HG03439 (cell line): Measurements from ENCODE around the gene FANCI.

Experiments used
- ATAC-seq: cut with Tn5 transposase; IDR thresholded peaks from one replicate; pipeline ENCODE4 v1.9.1; 2021; ENCODE audit warnings: mild to moderate bottlenecking, moderate library complexity; ENCODE audit not compliant: unreplicated experiment

The FANCI gene

GRCh38 chr15:89359471-89360293 is 115.9 kb downstream of the FANCI start:
- no peak for ATAC-seq

GRCh38 chr15:89360294-89360971 is 116.7 kb downstream of the FANCI start:
- ATAC-seq, result no peak

GRCh38 chr15:89361451-89362202 is 117.8 kb downstream of the FANCI start:
- no peak for ATAC-seq

- ATAC-seq, result no peak
Measured at GRCh38 chr15:89362203-89363101, 118.7 kb downstream of the FANCI start.

- no peak for ATAC-seq
Measured at GRCh38 chr15:89363133-89363532, 119.4 kb downstream of the FANCI start.

- ATAC-seq, result no peak
Measured at GRCh38 chr15:89363770-89364169, 120.0 kb downstream of the FANCI start.

- no peak for ATAC-seq
Measured at GRCh38 chr15:89364341-89364740, 120.6 kb downstream of the FANCI start.

- no peak for ATAC-seq
Measured at GRCh38 chr15:89364741-89365450, 121.1 kb downstream of the FANCI start.

- ATAC-seq, result no peak
Measured at GRCh38 chr15:89365462-89366065, 121.8 kb downstream of the FANCI start.
